HCT116 (cell line): ENCODE data around the gene ZXDC. TPM values are rescaled to one million over a fixed set of nuclear protein-coding genes. Genes with fewer than 3 reads are reported as not detected.

Experiments used
- ATAC-seq: fragments of 200-7000 bp; cut with Tn5 transposase; 2 replicates; pipeline ENCODE4 v1.9.1; 2020; ENCODE audit warnings: mild to moderate bottlenecking, moderate library complexity
- BruUV-seq: library from RNA; stranded (reverse); fragments of 400-500 nt; replicated peaks from 2 replicates; lab custom pipeline; 2021; lab: Mats Ljungman, UMichigan
- CTCF ChIA-PET: fragments of 300-600 bp; sonication (Branson Sonifier 250); formaldehyde crosslinking; loops from one replicate; lab custom pipeline; 2021; ENCODE audit warnings: antibody characterized with exemption; lab: Charles Lee
- POLR2A ChIA-PET: fragments of 300-600, 350-600 bp; sonication (Branson Sonifier 250); formaldehyde crosslinking; loops from one replicate; lab custom pipeline; 2021; ENCODE audit warnings: antibody characterized with exemption; lab: Charles Lee
- RAD21 ChIA-PET, 2 experiments: fragments of 300-600 bp; sonication (Branson Sonifier 250); formaldehyde crosslinking; loops; one replicate each; lab custom pipeline; 2023; ENCODE audit warnings: low total read pairs in 2 of 2; ENCODE audit not compliant: uncharacterized antibody in 2 of 2, unreplicated experiment in 2 of 2, low non-redundant PET in 1 of 2; lab: Charles Lee
- DNase-seq: peaks from one replicate; pipeline ENCODE4 v3.0.0-alpha.2; 2010; ENCODE audit warnings: low read depth, low spot score
- H2AFZ ChIP-seq: fragments of 200-600 bp; shearing (Covaris generic), sonication (generic); 2 replicates; pipeline ENCODE4 v1.6.1; 2017; ENCODE audit warnings: low read depth, mixed run types, mixed read lengths, antibody characterized with exemption, low read length; ENCODE audit not compliant: poor library complexity, severe bottlenecking
- H3K27ac ChIP-seq: 2 replicates; pipeline ENCODE4 v1.5.1; 2012; ENCODE audit warnings: low read depth, low read length
- H3K27me3 ChIP-seq: fragments of 200-600 bp; sonication (generic); 2 replicates; pipeline ENCODE4 v1.6.1; 2016; ENCODE audit warnings: mixed run types, low read length, mixed read lengths; ENCODE audit not compliant: insufficient read depth
- H3K36me3 ChIP-seq, 2 experiments: fragments of 200-500 bp in 1 of 2; fragments of 200-600 bp in 1 of 2; sonication (Bioruptor generic) in 1 of 2; sonication (generic) in 1 of 2; 2 replicates each; pipeline versions ENCODE4 v1.5.1 to v1.6.1; 2014 to 2016; ENCODE audit warnings: low read length in 2 of 2, inconsistent platforms in 1 of 2, mixed read lengths in 1 of 2, mixed run types in 1 of 2; ENCODE audit not compliant: insufficient read depth in 2 of 2, control insufficient read depth in 1 of 2
- H3K4me1 ChIP-seq, 2 experiments: fragments of 200-600 bp in 1 of 2; sonication (generic) in 1 of 2; 2 replicates each; pipeline versions ENCODE4 v1.5.1 to v1.6.1; 2012 to 2017; ENCODE audit warnings: low read length in 2 of 2, inconsistent platforms in 1 of 2, mild to moderate bottlenecking in 1 of 2, mixed read lengths in 1 of 2, mixed run types in 1 of 2, moderate library complexity in 1 of 2; ENCODE audit not compliant: insufficient read depth in 2 of 2, control insufficient read depth in 1 of 2
- H3K4me2 ChIP-seq: fragments of 200-600 bp; sonication (generic); 2 replicates; pipeline ENCODE4 v1.6.1; 2017; ENCODE audit warnings: mixed run types, low read length, mixed read lengths
- H3K4me3 ChIP-seq, 2 experiments: fragments of 200-600 bp in 1 of 2; sonication (generic) in 1 of 2; replicated peaks in 1 of 2; 2 replicates each; pipeline ENCODE4 v1.5.1; 2011 to 2016; ENCODE audit warnings: low read length in 2 of 2, control low read depth in 1 of 2, low read depth in 1 of 2, mild to moderate bottlenecking in 1 of 2, mixed read lengths in 1 of 2, mixed run types in 1 of 2
- H3K79me2 ChIP-seq: fragments of 200-600 bp; sonication (generic); 2 replicates; pipeline ENCODE4 v1.6.1; 2017; ENCODE audit warnings: mild to moderate bottlenecking, mixed run types, low read length, moderate library complexity, mixed read lengths; ENCODE audit not compliant: insufficient read depth
- H3K9ac ChIP-seq: fragments of 200-600 bp; sonication (generic); 2 replicates; pipeline ENCODE4 v1.6.1; 2016; ENCODE audit warnings: low read length, mixed read lengths
- H3K9me2 ChIP-seq: fragments of 200-600 bp; sonication (generic), shearing (Covaris generic); 2 replicates; pipeline ENCODE4 v1.6.1; 2017; ENCODE audit warnings: mixed run types, mild to moderate bottlenecking, moderate library complexity; ENCODE audit not compliant: insufficient read depth
- H3K9me3 ChIP-seq, 2 experiments: fragments of 200-500 bp in 1 of 2; fragments of 200-600 bp in 1 of 2; sonication (Bioruptor generic) in 1 of 2; sonication (generic) in 1 of 2; 2 replicates each; pipeline ENCODE4 v1.6.1; 2014 to 2017; ENCODE audit warnings: low read length in 2 of 2, mixed read lengths in 2 of 2, inconsistent platforms in 1 of 2, low read depth in 1 of 2, mild to moderate bottlenecking in 1 of 2, mixed run types in 1 of 2, moderate library complexity in 1 of 2; ENCODE audit not compliant: control insufficient read depth in 1 of 2, insufficient read depth in 1 of 2
- H4K20me1 ChIP-seq: fragments of 200-600 bp; sonication (generic), shearing (Covaris generic); 2 replicates; pipeline ENCODE4 v1.6.1; 2017; ENCODE audit warnings: mixed run types, mild to moderate bottlenecking, moderate library complexity; ENCODE audit not compliant: insufficient read depth
- ATF3 ChIP-seq: IDR thresholded peaks from 2 replicates; pipeline ENCODE4 v1.6.1; 2012
- CBX3 ChIP-seq: IDR thresholded peaks from 2 replicates; pipeline ENCODE4 v1.6.1; 2012; ENCODE audit warnings: low read depth
- EGR1 ChIP-seq: IDR thresholded peaks from 2 replicates; pipeline ENCODE4 v1.6.1; 2012; ENCODE audit warnings: low read depth
- ELF1 ChIP-seq: IDR thresholded peaks from 2 replicates; pipeline ENCODE4 v1.6.1; 2012; ENCODE audit warnings: low read depth, borderline replicate concordance
- EZH2 ChIP-seq: fragments of 200-600 bp; sonication (generic); IDR thresholded peaks from 2 replicates; pipeline ENCODE4 v1.6.1; 2017; ENCODE audit warnings: antibody characterized with exemption, mixed run types
- JUND ChIP-seq: IDR thresholded peaks from 2 replicates; pipeline ENCODE4 v1.6.1; 2012
- POLR2AphosphoS5 ChIP-seq: IDR thresholded peaks from 2 replicates; pipeline ENCODE4 v1.6.1; 2011; ENCODE audit warnings: mild to moderate bottlenecking, low read depth, low read length, moderate library complexity
- SIN3A ChIP-seq: IDR thresholded peaks from 2 replicates; pipeline ENCODE4 v1.6.1; 2012; ENCODE audit warnings: low read depth
- SRF ChIP-seq: IDR thresholded peaks from 2 replicates; pipeline ENCODE4 v1.6.1; 2012; ENCODE audit warnings: low read depth
- YY1 ChIP-seq: IDR thresholded peaks from 2 replicates; pipeline ENCODE4 v1.6.1; 2011; ENCODE audit warnings: low read length, low read depth, moderate library complexity, mild to moderate bottlenecking; ENCODE audit not compliant: insufficient replicate concordance; ENCODE audit errors: extremely low read depth
- ZBTB33 ChIP-seq: IDR thresholded peaks from 2 replicates; pipeline ENCODE4 v1.6.1; 2011; ENCODE audit warnings: mild to moderate bottlenecking, low read length, moderate library complexity; ENCODE audit not compliant: insufficient replicate concordance; ENCODE audit errors: extremely low read depth
- intact Hi-C: fragments of 100-400 bp; cut with micrococcal nuclease; formaldehyde crosslinking; loops from 2 replicates; pipeline ENCODE4 v1.10.0; 2022
- total RNA-seq: library from RNA; stranded (reverse); gene quantifications from one replicate; pipeline ENCODE4 v1.2.1, GENCODE V29; 2021; ENCODE audit not compliant: unreplicated experiment

Gene ZXDC
- total RNA-seq, 1 experiment from 2014 or later, result 29.9 TPM

GRCh38 chr3:126484662-126485061 is 9.0 kb upstream of the ZXDC start:
- Histone ChIP-seq H2AFZ (no peak overlapping the region), H3K27me3 (no peaks in the 10 kb centered on the region), H3K79me2 (no peaks in the 10 kb centered on the region), H3K9me3 (no peaks in the 10 kb centered on the region), H3K4me3 (no peak overlapping the region), H3K4me1 (peaks cover 0 to 4% of the 10 kb centered on the region in 2 experiments; a peak in 1 of 4 replicates), H3K27ac (no peak overlapping the region), H4K20me1 (no peaks in the 10 kb centered on the region), H3K36me3 (no peaks in the 10 kb centered on the region), H3K9ac (no peak overlapping the region), H3K9me2 (no peaks in the 10 kb centered on the region), H3K4me2 (no peak overlapping the region)
- DNase-seq (no peak), ATAC-seq (no peak)
- ChIA-PET RAD21 (no interaction called here), POLR2A (no interaction called here), CTCF (no interaction called here)
- no TSS peak for BruUV-seq
- intact Hi-C loops, result no loop called here
- TF ChIP-seq ZBTB33 (no peak), YY1 (no peak), SRF (no peak), ELF1 (no peak)

GRCh38 chr3:126484148-126484547 is 8.5 kb upstream of the ZXDC start:
- BruUV-seq, result no TSS peak
- no peaks in the 10 kb centered on the region for H3K27me3 ChIP-seq
- no peaks in the 10 kb centered on the region for H3K79me2 ChIP-seq
- ChIA-PET CTCF (no interaction called here), RAD21 (no interaction called here)
- no peak for ATAC-seq
- no peaks in the 10 kb centered on the region for H3K9me2 ChIP-seq
- H3K4me1 ChIP-seq, result peaks cover 0 to 4% of the 10 kb centered on the region in 2 experiments; a peak in 1 of 4 replicates
- no peak overlapping the region for H3K4me3 ChIP-seq
- no peaks in the 10 kb centered on the region for H4K20me1 ChIP-seq
- DNase-seq, result no peak
- no peak overlapping the region for H3K4me2 ChIP-seq
- intact Hi-C loops, result no loop called here
- H3K9ac ChIP-seq, result no peak overlapping the region
- no peaks in the 10 kb centered on the region for H3K9me3 ChIP-seq
- H3K27ac ChIP-seq, result no peak overlapping the region
- H2AFZ ChIP-seq, result no peak overlapping the region
- no peaks in the 10 kb centered on the region for H3K36me3 ChIP-seq
- no peak for TF ChIP-seq SRF
- TF ChIP-seq JUND, result no peak
- no peak for TF ChIP-seq POLR2AphosphoS5
- no peak for TF ChIP-seq CBX3
- no peak for TF ChIP-seq EZH2
- no peak for TF ChIP-seq ZBTB33
- TF ChIP-seq ATF3, result no peak
- no peak for TF ChIP-seq EGR1
- TF ChIP-seq SIN3A, result no peak
- TF ChIP-seq, all 23 proteins: peak for 0
- POLR2A ChIA-PET, result no interaction called here
